CD4-positive, alpha-beta T cell treated with Interleukin-10 for 1 hour (primary cell): Measurements from ENCODE around the gene NUP210L.
"Not testable (repeated sequence)": the region's sequence is repeated elsewhere in the genome, so short reads cannot be mapped to it uniquely, and the experiment has no call there.

Source experiments
- DNase-seq: peaks from one replicate; pipeline ENCODE4 v3.0.0-alpha.2; 2020

Gene NUP210L

DNA sequence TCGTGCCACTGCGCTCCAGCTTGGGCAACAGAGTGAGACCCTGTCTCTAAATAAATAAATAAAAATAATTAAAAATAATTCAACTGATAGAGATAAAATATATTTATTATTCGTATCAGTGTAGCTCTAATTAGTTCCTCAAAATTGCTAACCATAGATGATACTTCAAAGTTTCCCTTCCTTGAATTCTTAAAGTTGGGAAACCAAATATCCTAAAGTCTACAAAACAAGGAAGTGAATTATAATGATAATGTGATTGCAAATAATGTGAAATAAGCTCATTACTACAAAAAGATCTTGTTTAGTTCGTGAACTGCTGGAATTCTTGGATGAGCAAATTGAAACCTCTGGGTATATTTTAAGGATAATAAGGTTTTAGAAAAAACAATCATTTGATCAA is 60.5 kb downstream of the NUP210L start:
- DNase-seq: no peak

DNA sequence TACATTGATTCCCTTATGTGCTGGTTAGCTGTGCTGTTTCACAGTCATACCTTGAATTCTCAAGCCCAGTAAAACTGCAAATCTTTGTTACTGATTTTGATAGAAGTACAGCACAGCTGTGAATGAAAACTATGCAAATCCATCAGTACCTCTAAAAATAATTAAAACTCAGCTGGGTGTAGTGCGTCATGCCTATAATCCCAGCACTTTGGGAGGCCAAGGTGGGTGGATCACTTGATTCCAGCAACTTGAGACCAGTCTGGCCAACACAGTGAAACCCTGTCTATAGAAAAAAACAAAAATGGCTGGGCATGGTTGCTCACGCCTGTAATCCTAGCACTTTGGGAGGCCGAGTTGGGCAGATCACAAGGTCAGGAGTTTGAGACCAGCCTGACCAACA is 61.2 kb downstream of the NUP210L start:
- no peak for DNase-seq

DNA sequence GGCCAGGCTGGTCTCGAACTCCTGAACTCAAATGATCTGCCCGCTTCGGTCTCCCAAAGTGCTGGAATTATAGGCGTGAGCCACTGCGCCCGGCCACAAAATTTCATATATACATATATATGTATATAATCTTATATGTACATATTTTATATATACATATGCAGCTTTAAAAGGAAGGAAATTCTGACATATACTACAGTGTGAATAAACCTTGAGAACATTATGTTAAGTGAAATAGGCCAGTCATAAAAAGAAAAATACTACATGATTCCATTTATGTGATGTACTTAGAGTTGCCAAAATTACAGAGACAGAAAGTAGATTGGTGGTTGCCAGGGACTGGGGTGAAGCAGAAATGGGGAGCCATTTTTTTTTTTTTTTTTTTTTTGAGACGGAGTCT is 63.2 kb downstream of the NUP210L start:
- no peak for DNase-seq

DNA sequence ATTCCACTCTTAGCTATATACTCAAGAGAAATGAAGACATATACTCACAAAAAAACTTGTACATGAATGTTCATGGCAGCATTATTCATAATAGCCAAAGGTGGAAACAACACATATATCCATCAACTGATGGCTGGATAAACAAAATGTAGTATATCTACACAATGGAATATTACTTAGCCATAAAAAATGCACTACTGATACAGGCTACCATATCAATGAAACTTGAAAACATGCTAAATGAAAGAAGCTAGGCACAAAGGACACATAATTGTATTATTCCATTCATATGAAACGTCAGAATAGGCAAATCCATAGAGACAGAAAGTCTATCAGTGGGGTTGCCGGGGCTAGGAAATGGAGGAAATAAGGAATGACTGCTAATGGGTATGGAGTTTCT is 67.3 kb downstream of the NUP210L start:
- no peak for DNase-seq

DNA sequence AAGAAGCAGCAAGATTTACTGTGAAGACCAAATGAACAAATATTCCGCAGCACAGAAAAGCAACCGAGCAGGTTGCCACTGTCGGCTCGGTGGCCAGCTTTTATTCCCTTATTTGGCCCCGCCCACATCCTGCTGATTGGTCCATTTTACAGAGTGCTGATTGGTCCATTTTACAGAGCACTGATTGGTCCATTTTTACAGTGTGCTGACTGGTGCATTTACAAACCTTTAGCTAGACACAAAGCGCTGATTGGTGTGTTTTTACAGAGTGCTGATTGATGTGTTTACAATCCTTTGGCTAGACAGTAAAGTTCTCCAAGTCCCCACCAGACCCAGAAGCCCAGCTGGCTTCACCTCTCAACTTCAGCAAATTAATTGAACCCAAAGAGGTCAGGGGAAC is 71.8 kb downstream of the NUP210L start:
- not testable (repeated sequence) for DNase-seq

DNA sequence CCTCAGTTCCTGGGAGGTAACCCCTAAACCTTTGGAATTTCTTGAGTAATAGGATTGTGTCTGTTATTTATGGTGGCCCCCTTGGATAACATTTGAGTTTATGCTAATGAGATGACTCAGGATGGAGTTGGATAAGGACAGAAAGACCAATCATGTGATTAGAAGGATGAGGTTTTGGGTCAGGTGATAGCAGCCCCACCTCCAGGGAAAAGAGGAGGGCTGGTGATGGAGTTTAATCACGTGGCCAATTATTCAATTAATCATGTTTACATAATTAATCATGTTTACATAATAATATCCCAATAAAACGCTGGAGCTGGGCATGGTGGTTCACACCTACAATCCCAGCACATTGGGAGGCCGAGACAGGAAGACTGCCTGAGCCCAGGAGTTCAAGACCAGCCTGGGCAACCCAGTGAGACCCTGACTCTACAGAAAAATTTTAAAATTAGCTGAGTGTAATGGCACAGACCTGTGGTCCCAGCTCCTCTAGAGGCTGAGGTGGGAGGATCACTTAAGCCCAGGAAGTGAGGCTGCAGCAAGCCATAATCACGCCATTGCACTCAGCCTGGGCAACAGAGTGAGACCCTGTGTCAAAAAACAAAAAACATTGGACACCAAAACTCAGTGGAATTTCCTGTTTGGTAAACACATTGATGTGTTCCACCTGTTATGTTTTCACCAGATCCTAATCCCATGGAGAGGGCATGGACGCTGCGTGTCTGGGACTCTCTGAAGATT is 73.3 kb downstream of the NUP210L start:
- DNase-seq: no peak

DNA sequence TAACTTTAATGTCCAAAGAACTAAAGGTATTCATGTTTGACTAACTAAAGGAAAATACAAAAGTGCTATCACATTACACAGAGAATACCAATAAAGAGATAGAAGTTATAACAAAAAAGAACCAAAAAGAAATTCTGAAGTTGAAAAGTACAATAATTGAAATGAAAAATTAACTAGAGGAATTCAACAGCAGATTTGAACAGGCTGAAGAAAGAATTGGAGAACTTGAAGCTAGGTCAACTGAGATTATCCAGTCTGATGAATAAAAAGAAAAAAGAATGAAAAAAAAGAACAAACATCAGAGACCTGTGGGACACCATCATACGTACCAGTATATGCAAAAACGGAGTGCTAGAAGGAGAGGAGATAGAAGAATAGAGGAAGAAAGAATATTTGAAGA is 78.5 kb downstream of the NUP210L start:
- no peak for DNase-seq

DNA sequence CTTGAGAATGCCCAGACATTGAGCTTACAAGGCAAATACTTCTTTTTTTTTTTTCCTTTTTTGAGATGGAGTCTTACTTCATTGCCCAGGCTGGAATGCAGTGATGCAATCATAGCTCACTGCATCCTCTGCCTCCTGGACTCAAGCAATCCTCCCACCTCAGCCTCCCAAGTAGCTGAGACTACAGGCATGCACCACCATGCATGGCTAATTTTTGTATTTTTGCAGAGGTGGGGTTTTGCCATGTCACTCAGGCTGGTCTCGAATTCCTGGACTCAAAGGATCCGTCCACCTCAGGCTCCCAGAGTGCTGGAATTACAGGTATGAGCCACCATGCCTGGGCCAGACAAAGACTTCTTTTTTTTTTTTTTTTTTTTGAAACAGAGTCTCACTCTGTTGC is 79.1 kb downstream of the NUP210L start:
- DNase-seq: no peak

DNA sequence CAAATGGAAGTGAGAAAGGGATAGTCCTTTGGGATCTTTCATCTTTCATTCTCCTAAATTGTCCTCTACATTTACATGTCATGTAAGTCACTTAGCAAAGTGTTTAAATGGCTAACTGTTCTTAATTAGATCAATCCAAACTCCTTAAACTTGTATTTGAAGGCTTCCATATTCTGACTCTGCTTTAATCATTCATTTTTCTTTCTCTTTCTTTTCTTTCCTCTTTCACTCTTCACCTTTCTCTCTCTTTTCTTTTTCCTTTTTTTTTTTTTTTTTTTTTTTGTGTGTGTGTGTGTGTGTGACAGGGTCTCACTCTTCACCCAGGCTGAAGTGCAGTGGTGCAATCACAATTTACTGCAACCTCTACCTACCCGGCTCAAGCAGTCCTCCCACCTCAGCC is 92.6 kb downstream of the NUP210L start:
- DNase-seq: no peak

DNA sequence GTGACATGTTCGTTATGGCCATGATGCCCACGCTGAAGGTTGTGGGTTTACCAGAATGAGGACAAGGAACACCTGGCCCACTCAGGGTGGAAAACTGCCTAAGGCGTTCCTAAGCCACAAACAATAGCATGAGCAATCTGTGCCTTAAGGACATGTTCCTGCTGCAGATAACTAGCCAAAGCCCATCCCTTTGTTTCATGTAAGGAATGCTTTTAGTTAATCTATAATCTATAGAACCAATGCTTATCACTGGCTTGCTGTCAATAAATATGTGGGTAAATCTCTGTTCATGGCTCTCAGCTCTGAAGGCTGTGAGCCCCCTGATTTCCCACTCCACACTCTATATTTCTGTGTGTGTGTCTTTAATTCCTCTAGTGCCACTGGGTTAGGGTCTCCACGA is 107.4 kb downstream of the NUP210L start:
- DNase-seq: not testable (repeated sequence)

DNA sequence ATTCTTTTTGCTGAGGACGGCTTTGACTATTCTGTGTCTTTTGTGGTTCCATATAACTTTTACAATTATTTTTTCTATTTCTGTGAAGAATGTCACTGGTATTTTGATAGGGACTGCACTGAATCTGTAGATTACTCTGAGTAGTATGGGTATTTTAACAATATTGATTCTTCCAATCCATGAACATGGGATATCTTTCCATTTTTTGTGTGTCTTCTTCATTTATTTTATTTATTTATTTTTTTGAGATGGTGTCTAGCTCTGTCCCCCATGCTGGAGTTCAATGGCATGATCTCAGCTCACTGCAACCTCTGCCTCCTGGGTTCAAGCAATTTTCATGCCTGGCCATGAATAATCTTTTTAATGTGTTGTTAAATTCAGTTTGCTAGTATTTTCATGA is 121.2 kb downstream of the NUP210L start:
- DNase-seq: not testable (repeated sequence)

DNA sequence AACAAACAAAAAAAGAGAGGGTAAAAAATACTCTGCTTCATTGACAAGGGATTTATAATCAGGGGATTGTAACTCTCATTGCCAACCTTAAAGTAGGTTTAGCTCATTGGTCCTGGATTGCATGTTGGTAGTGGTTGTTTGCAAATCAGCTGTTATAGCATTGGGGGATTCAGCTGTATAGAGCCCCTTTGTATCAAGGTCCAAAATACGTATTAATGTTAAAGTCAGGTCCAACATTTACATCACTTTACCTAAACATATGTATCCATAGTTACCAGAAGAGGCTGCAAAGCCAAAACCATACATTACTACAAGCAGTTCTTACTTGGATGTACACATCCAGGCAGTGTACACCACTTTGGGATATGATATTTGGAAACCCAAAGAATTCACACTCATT is 134.9 kb downstream of the NUP210L start:
- no peak for DNase-seq

DNA sequence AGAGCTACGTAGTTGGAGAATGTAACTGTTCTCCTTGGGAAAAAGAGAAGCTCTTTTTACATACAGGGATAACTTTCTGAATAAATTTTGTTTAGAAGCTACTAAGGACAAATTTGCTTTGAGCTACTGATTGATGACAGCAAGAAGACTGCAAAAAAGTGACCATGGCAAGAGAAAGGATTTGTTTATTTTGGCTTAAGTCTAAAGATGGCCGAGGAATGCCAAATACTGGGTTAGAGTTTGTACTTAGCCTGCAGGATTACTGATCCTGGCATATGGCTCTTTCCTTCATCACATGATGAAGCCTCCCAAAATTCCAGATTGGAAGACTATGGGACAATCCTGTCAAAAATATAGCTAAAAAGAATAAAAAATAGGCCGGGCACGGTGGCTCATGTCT is 135.6 kb downstream of the NUP210L start:
- DNase-seq: no peak

DNA sequence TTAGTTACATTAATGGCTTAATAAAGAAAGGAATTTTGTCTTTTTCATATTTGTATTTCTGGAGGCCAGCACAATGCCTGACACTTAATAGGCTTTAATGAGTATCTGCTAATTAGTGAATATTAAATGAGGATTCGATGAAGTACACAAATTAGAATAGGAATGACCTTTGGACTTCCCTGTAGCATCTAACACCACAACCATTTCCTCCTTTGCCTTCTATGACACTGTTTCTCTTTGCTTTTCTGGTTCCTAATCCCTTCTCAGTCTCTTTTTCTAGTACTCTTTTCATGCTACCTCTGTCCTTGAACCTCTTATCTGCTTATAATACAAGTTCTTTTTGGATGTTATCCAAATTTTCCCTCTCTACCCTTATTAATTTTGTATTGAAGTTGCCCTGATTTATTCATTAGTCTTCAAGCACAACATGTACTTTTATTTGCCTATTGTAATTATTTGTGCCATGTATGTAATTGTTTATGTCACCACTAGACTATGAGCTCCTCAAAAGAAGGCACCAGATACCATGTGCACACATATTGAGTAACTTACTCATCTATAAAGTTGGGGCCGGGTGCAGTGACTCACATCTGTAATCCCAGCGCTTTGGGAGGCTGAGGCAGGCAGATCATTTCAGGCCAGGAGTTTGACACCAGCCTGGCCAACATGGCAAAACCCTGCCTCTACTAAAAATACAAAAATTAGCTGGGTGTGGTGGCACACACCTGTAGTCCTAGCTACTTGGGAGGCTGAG is 140.5 kb downstream of the NUP210L start:
- no peak for DNase-seq

DNA sequence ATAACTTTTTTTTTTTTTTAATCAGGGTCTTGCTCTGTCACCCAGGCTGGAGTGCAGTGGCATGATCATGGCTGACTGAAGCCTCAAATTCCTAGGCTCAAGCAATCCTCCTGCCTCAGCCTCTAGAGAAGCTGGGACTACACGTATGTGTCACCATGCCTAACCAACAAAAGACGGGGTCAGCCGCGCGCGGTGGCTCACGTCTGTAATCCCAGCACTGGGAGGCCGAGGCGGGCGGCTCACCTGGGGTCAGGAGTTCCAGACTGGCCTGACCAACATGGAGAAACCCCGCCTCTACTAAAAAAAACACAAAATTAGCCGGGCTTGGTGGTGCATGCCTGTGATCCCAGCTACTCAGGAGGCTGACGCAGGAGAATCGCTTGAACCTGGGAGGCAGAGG is 142.3 kb downstream of the NUP210L start:
- DNase-seq: not testable (repeated sequence)

DNA sequence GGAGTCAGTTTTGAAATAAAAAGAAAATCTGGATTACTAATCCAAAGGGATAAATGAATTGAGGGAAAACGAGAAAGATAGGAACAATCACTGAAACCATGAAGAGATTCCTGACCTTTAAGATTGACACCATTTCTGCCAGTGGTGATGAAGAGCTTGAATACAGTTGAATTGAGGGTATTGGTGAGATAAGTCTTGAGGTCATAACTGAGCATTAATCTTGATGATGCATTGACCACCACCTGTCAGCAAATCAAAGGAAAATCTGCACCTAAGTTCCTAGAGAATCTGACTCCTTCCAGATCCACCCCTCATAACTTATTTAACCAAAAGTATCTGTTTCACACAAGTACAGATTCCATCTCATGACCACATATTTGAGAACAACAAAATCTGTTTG is 142.7 kb downstream of the NUP210L start:
- DNase-seq: no peak

DNA sequence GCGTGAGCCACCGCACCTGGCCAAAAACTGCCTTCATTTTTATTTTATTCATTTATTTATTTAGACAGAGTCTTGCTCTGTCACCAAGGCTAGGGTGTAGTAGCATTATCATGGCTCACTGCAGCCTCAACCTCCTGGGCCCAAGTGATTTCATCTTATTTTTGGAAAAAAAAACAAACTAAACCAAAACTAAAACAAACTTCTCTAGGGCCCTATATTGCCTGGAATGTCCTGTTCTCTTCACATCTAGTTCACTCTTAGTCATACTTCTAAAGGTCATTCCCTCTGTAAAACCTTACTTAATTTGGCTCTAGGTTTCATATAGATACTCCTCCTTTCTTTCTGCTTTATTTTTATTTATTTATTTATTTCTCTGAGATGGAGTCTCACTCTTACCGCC is 148.7 kb downstream of the NUP210L start:
- no peak for DNase-seq

DNA sequence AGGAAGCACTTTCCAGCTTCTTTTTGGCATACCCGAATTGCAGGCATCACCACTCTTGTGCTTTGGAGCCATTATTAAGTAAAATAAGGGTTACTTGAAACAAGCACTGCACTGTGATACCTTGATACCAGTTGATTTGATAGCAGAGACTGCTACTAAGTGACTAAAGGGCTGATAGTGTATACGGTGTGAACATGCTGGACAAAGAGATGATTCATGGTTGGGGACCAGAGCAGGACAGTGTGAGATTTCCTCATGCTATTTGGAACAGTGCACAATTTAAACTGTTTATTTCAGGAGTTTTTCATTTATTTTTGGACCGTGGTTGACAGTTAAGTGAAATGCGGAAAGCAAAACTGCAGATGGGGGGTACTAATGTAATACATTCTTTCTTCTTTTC is 154.5 kb downstream of the NUP210L start:
- DNase-seq: no peak

DNA sequence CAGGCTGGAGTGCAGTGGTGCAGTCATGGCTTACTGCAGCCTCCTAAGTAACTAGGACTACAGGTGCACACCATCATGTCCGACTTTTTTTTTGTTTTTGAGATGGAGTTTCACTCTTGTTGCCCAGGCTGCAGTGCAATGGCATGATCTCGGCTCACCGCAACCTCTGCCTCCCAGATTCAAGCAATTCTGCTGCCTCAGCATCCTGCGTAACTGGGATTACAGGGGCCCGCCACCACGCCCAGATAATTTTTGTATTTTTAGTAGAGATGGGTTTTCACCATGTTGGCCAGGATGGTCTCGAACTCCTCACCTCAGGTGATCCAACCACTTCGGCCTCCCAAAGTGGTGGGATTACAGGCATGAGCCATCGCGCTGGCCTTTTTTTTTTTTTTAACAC is 158.0 kb downstream of the NUP210L start:
- not testable (repeated sequence) for DNase-seq

DNA sequence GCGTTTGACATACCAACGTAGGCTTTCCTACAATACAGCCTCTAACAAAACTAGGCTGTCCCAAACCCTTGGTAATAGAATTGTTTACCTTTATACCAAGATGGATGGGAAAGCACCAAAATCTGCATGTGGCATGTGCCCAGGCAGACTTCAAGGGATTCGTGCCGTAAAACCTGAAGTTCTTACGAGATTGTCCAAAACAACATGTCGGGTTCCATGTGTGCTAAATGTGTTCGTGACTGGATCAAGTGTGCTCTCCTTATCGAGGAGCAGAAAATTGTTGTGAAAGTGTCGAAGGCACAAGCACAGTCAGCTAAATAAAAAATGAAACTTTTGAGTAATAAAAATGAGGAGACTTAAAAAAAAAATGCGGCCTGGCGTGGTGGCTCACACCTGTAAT is 159.2 kb downstream of the NUP210L start:
- no peak for DNase-seq

DNA sequence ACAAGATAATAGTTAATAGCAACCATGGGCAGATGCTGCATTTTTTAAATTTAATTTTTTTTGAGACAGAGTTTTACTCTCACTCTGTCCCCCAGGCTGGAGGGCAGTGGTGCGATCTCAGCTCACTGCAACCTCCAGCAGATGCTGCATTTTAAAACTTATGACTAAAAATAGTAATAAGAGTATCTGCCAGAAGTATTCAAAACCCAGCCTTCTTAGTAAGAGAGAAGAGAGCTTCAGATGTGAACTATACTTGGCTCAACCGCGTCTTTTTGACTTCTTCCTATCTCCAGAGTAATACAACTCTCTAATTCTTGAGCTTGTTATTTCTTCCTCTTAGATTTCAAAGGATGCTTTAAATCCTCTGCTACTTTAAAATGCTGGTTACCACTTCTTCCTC is 159.7 kb downstream of the NUP210L start:
- no peak for DNase-seq

DNA sequence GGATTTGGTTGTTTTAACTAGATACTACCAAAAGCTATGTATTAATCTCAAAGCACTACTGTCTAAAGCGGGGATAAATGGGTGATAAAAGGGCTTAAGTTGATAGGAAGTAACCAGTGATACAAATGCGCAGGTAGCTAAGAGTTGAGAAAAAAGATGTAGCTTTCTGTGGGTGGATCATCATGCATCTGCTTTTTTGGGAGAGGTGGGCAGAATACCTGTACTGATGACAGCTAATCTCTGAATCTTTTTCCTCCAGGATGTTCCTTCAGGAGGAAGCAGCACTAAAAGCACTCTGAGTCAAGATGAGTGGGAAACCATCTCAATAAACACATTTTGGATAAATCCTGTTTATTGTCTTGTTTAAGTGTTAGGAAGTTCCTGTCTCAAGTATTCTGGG is 163.1 kb downstream of the NUP210L start:
- DNase-seq: no peak

DNA sequence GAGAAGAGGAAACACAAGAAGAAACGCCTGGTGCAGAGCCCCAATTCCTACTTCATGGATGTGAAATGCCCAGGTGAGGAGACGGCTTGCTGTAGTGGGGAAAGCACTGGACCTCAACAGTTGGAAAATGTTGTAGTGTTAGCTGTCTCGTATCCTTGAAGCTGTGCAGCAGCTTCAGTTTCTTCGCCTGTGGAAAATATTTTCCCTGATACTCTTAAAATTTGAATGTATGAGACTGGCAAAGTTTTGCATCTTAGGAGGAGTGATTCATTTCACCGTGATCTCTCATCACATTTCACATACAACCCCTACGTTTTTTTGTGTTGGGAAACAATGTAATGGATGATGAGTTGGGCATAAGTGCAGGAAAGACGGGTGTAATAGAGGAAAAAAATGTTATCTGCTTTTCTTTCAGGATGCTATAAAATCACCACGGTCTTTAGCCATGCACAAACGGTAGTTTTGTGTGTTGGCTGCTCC is 163.7 kb downstream of the NUP210L start:
- no peak for DNase-seq

DNA sequence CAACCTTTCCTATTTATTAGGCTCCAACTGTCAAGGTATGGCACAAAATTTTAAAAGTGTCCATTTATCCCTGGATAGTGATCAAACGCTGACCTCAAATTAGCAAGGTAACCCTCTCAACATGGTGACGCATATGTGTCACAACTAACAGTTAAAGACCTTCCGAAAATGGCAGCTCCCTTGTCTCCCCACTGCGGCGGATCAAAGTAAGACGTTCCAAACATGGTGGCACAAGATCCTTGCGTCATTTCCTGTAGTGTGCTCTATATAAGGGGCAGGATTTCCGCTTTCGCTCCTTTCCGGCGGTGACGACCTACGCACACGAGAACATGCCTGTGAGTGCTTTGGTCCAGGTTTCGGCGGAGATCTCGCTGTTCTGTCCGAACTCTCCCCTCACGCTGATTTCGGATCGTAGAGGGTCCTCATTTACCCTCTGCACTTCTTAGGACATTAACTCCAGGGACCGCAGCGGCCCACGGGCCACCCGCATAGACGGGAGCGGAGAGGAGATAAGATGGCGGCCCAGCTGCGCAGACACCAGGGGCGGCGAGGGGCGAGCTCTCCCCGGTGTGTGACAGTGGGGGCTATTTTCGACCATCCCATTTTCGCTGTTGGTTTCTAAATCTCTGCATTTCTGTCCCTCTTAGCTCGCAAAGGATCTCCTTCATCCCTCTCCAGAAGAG is 164.3 kb downstream of the NUP210L start, which contains the start of gene RPS27:
TSS of gene RPS27 (plus strand) at position 295 of the 683 bp plus-strand sequence. CDS start at position 330, 35 bp downstream.
- peak; percentile 96 for DNase-seq
